HepG2 (cell line): ENCODE data around the gene ZFAND2B. TPM values are rescaled to one million over a fixed set of nuclear protein-coding genes. Genes with fewer than 3 reads are reported as not detected.
A peak's percentile ranks its signal among the peaks of the same experiment; 100 is the strongest.

ENCODE experiments used
- CENPX ChIP-seq: sonication (generic); formaldehyde crosslinking; IDR thresholded peaks from 2 replicates; pipeline ENCODE4 v1.9.0; 2021; ENCODE audit warnings: mild to moderate bottlenecking, missing genetic modification reagents, moderate library complexity
- DMAP1 ChIP-seq: IDR thresholded peaks from 2 replicates; pipeline ENCODE4 v1.6.1; 2016
- EEA1 ChIP-seq: sonication (generic); formaldehyde crosslinking; IDR thresholded peaks from 2 replicates; pipeline ENCODE4 v1.5.1; 2020; ENCODE audit warnings: mild to moderate bottlenecking, missing genetic modification reagents, borderline replicate concordance
- FOSL2 ChIP-seq: sonication (generic); formaldehyde crosslinking; IDR thresholded peaks from 2 replicates; pipeline ENCODE4 v1.4.0; 2020; ENCODE audit warnings: missing genetic modification reagents
- HOXA9 ChIP-seq: sonication (generic); formaldehyde crosslinking; IDR thresholded peaks from 2 replicates; pipeline ENCODE4 v1.8.1; 2022; ENCODE audit warnings: missing genetic modification reagents, mild to moderate bottlenecking, moderate library complexity, borderline replicate concordance
- NFIC ChIP-seq: IDR thresholded peaks from 2 replicates; pipeline ENCODE4 v1.6.1; 2012; ENCODE audit warnings: mild to moderate bottlenecking, low read length, inconsistent platforms
- NFYC ChIP-seq: IDR thresholded peaks from 2 replicates; pipeline ENCODE4 v1.6.1; 2016; ENCODE audit warnings: missing genetic modification reagents, missing compliant biosample characterization
- TERF1 ChIP-seq: sonication (generic); formaldehyde crosslinking; IDR thresholded peaks from 2 replicates; pipeline ENCODE4 v1.8.0; 2022; ENCODE audit warnings: mild to moderate bottlenecking, missing genetic modification reagents, moderate library complexity
- WIZ ChIP-seq: sonication (generic); formaldehyde crosslinking; IDR thresholded peaks from 2 replicates; pipeline ENCODE4 v1.5.1; 2020; ENCODE audit warnings: mild to moderate bottlenecking, missing genetic modification reagents
- ZKSCAN8 ChIP-seq: IDR thresholded peaks from 2 replicates; pipeline ENCODE4 v1.6.1; 2016; ENCODE audit warnings: borderline replicate concordance, missing genetic modification reagents, missing compliant biosample characterization
- ZNF160 ChIP-seq: sonication (generic); formaldehyde crosslinking; IDR thresholded peaks from 2 replicates; pipeline ENCODE4 v1.8.0; 2022; ENCODE audit warnings: mild to moderate bottlenecking, inconsistent platforms, missing genetic modification reagents
- ZNF329 ChIP-seq: sonication (generic); formaldehyde crosslinking; IDR thresholded peaks from 2 replicates; pipeline ENCODE4 v1.9.0; 2021; ENCODE audit warnings: low read depth, mild to moderate bottlenecking, missing genetic modification reagents
- ZNF451 ChIP-seq: sonication (generic); formaldehyde crosslinking; IDR thresholded peaks from 2 replicates; pipeline ENCODE4 v1.5.0; 2020; ENCODE audit warnings: mild to moderate bottlenecking, missing genetic modification reagents
- ZNF510 ChIP-seq: sonication (generic); formaldehyde crosslinking; IDR thresholded peaks from 2 replicates; pipeline ENCODE4 v1.4.0; 2020; ENCODE audit warnings: low read depth, mild to moderate bottlenecking, missing genetic modification reagents
- ZNF564 ChIP-seq: sonication (generic); formaldehyde crosslinking; IDR thresholded peaks from 2 replicates; pipeline ENCODE4 v1.8.1; 2023; ENCODE audit warnings: mild to moderate bottlenecking, missing genetic modification reagents
- ZNF589 ChIP-seq: sonication (generic); formaldehyde crosslinking; conservative IDR thresholded peaks from 2 replicates; pipeline ENCODE4 v1.8.0; 2022; ENCODE audit warnings: mild to moderate bottlenecking, moderate library complexity, missing genetic modification reagents
- ZNF614 ChIP-seq: IDR thresholded peaks from 2 replicates; pipeline ENCODE4 v1.6.1; 2018; ENCODE audit warnings: missing biosample characterization, missing genetic modification reagents, inconsistent platforms, borderline replicate concordance
- polyA plus RNA-seq, 8 experiments: library from polyadenylated mRNA; depleted of rRNA in 3 of 8; stranded (reverse) in 7 of 8; unstranded in 1 of 8; fragments of >200 nt; fragmentation: Illumina TruSeq in 4 of 8; extraction: Trizol in 4 of 8; gene quantifications; 2 replicates each; pipeline versions ENCODE4 v1.2.1 to v1.2.3, GENCODE V29; 2011 to 2016; ENCODE audit warnings: low read depth in 4 of 8, missing spikeins in 1 of 8, mixed read lengths in 1 of 8; ENCODE audit not compliant: insufficient read depth in 1 of 8
- total RNA-seq, 5 experiments: library from RNA; depleted of rRNA; stranded (reverse); fragments of >200 nt; fragmentation: Illumina TruSeq; extraction: Trizol; gene quantifications; 2 replicates each; pipeline ENCODE4 v1.2.3, GENCODE V29; 2016; ENCODE audit warnings: low read depth in 1 of 5
- TF ChIP-seq, protein P1 (sequence below): sonication (generic); formaldehyde crosslinking; IDR thresholded peaks from 2 replicates; pipeline ENCODE4 v1.5.0; 2020; ENCODE audit warnings: mild to moderate bottlenecking, missing genetic modification reagents, borderline replicate concordance
- TF ChIP-seq, protein P2 (sequence below): conservative IDR thresholded peaks from 2 replicates; pipeline ENCODE4 v1.6.1; 2018; ENCODE audit warnings: missing genetic modification reagents
- TF ChIP-seq, protein P3 (sequence below): sonication (generic); formaldehyde crosslinking; IDR thresholded peaks from 2 replicates; pipeline ENCODE4 v1.4.0; 2020; ENCODE audit warnings: missing genetic modification reagents, borderline replicate concordance

ZFAND2B gene
- total and polyA plus RNA-seq, 2 of the 13 experiments (the other 11 are each of a cell fraction or from before 2014, with no cell fraction given): 53.3 to 115 TPM

DNA sequence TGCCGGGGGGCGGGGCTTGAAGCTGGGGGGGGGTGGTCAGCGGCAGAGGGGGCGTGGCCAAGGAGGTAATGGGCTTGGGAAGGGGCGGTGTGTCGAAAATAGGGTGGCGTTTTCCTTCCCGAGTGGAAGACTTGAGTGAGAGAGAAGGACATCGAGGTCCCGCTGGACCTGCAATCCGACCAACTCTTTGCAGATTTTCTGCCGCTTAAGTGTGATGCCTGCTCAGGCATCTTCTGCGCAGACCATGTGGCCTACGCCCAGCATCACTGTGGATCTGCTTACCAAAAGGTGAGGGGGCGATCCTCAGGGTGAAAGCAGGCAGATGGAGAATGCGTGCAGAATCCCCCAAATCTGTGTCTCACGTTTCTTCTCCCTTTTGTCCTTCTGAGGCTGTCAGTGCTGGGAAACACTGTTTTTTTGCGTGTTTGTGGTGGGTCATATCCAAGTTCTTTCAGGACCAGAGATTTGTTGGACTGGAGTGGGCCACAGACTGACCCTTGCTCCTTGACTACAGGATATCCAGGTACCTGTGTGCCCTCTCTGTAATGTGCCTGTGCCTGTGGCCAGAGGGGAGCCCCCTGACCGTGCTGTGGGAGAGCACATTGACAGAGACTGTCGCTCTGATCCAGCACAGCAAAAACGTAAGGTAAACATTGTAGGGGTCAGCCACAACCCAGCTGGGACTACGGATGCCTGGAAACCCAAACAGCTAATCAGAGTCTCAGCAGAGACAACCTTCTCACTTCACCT lies 727 bp downstream of the ZFAND2B start (continued):
- TF ChIP-seq, protein P1, sequence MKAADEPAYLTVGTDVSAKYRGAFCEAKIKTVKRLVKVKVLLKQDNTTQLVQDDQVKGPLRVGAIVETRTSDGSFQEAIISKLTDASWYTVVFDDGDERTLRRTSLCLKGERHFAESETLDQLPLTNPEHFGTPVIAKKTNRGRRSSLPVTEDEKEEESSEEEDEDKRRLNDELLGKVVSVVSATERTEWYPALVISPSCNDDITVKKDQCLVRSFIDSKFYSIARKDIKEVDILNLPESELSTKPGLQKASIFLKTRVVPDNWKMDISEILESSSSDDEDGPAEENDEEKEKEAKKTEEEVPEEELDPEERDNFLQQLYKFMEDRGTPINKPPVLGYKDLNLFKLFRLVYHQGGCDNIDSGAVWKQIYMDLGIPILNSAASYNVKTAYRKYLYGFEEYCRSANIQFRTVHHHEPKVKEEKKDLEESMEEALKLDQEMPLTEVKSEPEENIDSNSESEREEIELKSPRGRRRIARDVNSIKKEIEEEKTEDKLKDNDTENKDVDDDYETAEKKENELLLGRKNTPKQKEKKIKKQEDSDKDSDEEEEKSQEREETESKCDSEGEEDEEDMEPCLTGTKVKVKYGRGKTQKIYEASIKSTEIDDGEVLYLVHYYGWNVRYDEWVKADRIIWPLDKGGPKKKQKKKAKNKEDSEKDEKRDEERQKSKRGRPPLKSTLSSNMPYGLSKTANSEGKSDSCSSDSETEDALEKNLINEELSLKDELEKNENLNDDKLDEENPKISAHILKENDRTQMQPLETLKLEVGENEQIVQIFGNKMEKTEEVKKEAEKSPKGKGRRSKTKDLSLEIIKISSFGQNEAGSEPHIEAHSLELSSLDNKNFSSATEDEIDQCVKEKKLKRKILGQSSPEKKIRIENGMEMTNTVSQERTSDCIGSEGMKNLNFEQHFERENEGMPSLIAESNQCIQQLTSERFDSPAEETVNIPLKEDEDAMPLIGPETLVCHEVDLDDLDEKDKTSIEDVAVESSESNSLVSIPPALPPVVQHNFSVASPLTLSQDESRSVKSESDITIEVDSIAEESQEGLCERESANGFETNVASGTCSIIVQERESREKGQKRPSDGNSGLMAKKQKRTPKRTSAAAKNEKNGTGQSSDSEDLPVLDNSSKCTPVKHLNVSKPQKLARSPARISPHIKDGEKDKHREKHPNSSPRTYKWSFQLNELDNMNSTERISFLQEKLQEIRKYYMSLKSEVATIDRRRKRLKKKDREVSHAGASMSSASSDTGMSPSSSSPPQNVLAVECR (CRISPR knock-in tag): no peak; the same call in 1 of the 2 replicates
- no peak for TF ChIP-seq ZNF329 (CRISPR knock-in tag)
- TF ChIP-seq ZNF614 (CRISPR knock-in tag): 0 out of 2 replicates have a peak, but pooled peaks have one; percentile 4
- no peak for TF ChIP-seq TERF1 (CRISPR knock-in tag)
- TF ChIP-seq NFYC (CRISPR knock-in tag): 0 out of 2 replicates have a peak, but pooled peaks have one; percentile 7
- peak; percentile 76; the same call in 1 of the 2 replicates for TF ChIP-seq ZNF510
- TF ChIP-seq HOXA9 (CRISPR knock-in tag): no peak
- TF ChIP-seq DMAP1 (CRISPR knock-in tag): peak; percentile 3; the same call in 1 of the 2 replicates
- TF ChIP-seq, protein P2, sequence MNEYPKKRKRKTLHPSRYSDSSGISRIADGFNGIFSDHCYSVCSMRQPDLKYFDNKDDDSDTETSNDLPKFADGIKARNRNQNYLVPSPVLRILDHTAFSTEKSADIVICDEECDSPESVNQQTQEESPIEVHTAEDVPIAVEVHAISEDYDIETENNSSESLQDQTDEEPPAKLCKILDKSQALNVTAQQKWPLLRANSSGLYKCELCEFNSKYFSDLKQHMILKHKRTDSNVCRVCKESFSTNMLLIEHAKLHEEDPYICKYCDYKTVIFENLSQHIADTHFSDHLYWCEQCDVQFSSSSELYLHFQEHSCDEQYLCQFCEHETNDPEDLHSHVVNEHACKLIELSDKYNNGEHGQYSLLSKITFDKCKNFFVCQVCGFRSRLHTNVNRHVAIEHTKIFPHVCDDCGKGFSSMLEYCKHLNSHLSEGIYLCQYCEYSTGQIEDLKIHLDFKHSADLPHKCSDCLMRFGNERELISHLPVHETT (CRISPR knock-in tag): peak; percentile 46; the same call in 1 of the 2 replicates
- no peak for TF ChIP-seq NFIC
- TF ChIP-seq WIZ (CRISPR knock-in tag): no peak
- TF ChIP-seq ZNF160: no peak
- 0 out of 2 replicates have a peak, but pooled peaks have one; percentile 15 for TF ChIP-seq EEA1 (CRISPR knock-in tag)
- TF ChIP-seq CENPX (CRISPR knock-in tag): no peak
- TF ChIP-seq ZNF451 (CRISPR knock-in tag): no peak
- TF ChIP-seq, protein P3, sequence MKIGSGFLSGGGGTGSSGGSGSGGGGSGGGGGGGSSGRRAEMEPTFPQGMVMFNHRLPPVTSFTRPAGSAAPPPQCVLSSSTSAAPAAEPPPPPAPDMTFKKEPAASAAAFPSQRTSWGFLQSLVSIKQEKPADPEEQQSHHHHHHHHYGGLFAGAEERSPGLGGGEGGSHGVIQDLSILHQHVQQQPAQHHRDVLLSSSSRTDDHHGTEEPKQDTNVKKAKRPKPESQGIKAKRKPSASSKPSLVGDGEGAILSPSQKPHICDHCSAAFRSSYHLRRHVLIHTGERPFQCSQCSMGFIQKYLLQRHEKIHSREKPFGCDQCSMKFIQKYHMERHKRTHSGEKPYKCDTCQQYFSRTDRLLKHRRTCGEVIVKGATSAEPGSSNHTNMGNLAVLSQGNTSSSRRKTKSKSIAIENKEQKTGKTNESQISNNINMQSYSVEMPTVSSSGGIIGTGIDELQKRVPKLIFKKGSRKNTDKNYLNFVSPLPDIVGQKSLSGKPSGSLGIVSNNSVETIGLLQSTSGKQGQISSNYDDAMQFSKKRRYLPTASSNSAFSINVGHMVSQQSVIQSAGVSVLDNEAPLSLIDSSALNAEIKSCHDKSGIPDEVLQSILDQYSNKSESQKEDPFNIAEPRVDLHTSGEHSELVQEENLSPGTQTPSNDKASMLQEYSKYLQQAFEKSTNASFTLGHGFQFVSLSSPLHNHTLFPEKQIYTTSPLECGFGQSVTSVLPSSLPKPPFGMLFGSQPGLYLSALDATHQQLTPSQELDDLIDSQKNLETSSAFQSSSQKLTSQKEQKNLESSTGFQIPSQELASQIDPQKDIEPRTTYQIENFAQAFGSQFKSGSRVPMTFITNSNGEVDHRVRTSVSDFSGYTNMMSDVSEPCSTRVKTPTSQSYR (CRISPR knock-in tag): no peak
- no peak for TF ChIP-seq FOSL2 (CRISPR knock-in tag)
- no peak for TF ChIP-seq ZNF564
- TF ChIP-seq ZKSCAN8: no peak
- TF ChIP-seq ZNF589: no peak
